IMR-90 (cell line): Measurements from ENCODE around the gene C18orf32. TPM values are rescaled to one million over a fixed set of nuclear protein-coding genes. Genes with fewer than 3 reads are reported as not detected.

Experiments
- ATAC-seq: fragments of 200-7000 bp; cut with Tn5 transposase; 2 replicates; pipeline ENCODE4 v1.9.1; 2020; ENCODE audit warnings: low read depth, mild to moderate bottlenecking, moderate library complexity
- BruUV-seq: library from RNA; stranded (reverse); fragments of 400-500 nt; replicated peaks from 2 replicates; lab custom pipeline; 2021; lab: Mats Ljungman, UMichigan
- CTCF ChIA-PET: fragments of 300-600 bp; formaldehyde crosslinking; extraction: SDS; loops from one replicate; lab custom pipeline; 2021; ENCODE audit warnings: antibody characterized with exemption; lab: Yijun Ruan, JAX
- POLR2A ChIA-PET: fragments of 300-600 bp; sonication (Branson Sonifier 250); formaldehyde crosslinking; loops from one replicate; lab custom pipeline; 2022; ENCODE audit warnings: antibody characterized with exemption; ENCODE audit not compliant: unreplicated experiment; lab: Charles Lee
- DNase-seq: peaks from one replicate; pipeline ENCODE4 v3.0.0; 2013
- H2AFZ ChIP-seq: replicated peaks from 2 replicates; pipeline ENCODE3; 2013; ENCODE audit warnings: low read length, mild to moderate bottlenecking; ENCODE audit not compliant: poor library complexity
- H2AK5ac ChIP-seq: 2 replicates; pipeline ENCODE4 v1.6.1; 2013; ENCODE audit warnings: low read depth, low read length, inconsistent platforms
- H2AK9ac ChIP-seq: replicated peaks from 2 replicates; pipeline ENCODE3; 2013; ENCODE audit warnings: mild to moderate bottlenecking, low read depth, low read length, moderate library complexity; ENCODE audit not compliant: poor library complexity
- H2BK120ac ChIP-seq: 2 replicates; pipeline ENCODE4 v1.6.1; 2013; ENCODE audit warnings: low read depth, low read length, inconsistent platforms
- H2BK15ac ChIP-seq: 3 replicates; pipeline ENCODE4 v1.6.1; 2013; ENCODE audit warnings: low read depth, low read length, inconsistent platforms
- H2BK20ac ChIP-seq: 2 replicates; pipeline ENCODE4 v1.6.1; 2013; ENCODE audit warnings: low read depth, mild to moderate bottlenecking, inconsistent platforms, low read length, moderate library complexity
- H2BK5ac ChIP-seq: 2 replicates; pipeline ENCODE4 v1.6.1; 2013; ENCODE audit warnings: mild to moderate bottlenecking, low read depth, low read length, inconsistent platforms; ENCODE audit not compliant: poor library complexity, severe bottlenecking
- H3K14ac ChIP-seq: replicated peaks from 2 replicates; pipeline ENCODE4 v1.6.1; 2013; ENCODE audit warnings: low read depth, low read length, inconsistent platforms
- H3K18ac ChIP-seq: 2 replicates; pipeline ENCODE4 v1.6.1; 2013; ENCODE audit warnings: low read depth, low read length, control low read depth
- H3K23ac ChIP-seq: 2 replicates; pipeline ENCODE4 v1.6.1; 2013; ENCODE audit warnings: low read depth, low read length, inconsistent platforms
- H3K27ac ChIP-seq: 2 replicates; pipeline ENCODE4 v1.5.1; 2013; ENCODE audit warnings: mild to moderate bottlenecking, control low read depth, low read length; ENCODE audit not compliant: insufficient read depth
- H3K27me3 ChIP-seq: 2 replicates; pipeline ENCODE4 v1.6.1; 2013; ENCODE audit warnings: low read length; ENCODE audit not compliant: control insufficient read depth, insufficient read depth
- H3K36me3 ChIP-seq: 2 replicates; pipeline ENCODE4 v1.6.1; 2013; ENCODE audit warnings: low read length, mixed read lengths; ENCODE audit not compliant: control insufficient read depth, insufficient read depth
- H3K4ac ChIP-seq: 2 replicates; pipeline ENCODE4 v1.6.1; 2013; ENCODE audit warnings: low read depth, low read length, inconsistent platforms
- H3K4me1 ChIP-seq: 2 replicates; pipeline ENCODE4 v1.6.1; 2013; ENCODE audit warnings: low read length, mixed read lengths; ENCODE audit not compliant: control insufficient read depth, insufficient read depth
- H3K4me2 ChIP-seq: 2 replicates; pipeline ENCODE4 v1.6.1; 2013; ENCODE audit warnings: low read depth, mild to moderate bottlenecking, control low read depth, low read length, moderate library complexity
- H3K4me3 ChIP-seq: 2 replicates; pipeline ENCODE4 v1.5.1; 2013; ENCODE audit warnings: low read depth, mild to moderate bottlenecking, control low read depth, low read length, moderate library complexity; ENCODE audit not compliant: insufficient read depth
- H3K56ac ChIP-seq: 2 replicates; pipeline ENCODE4 v1.6.1; 2013; ENCODE audit warnings: low read length, inconsistent platforms; ENCODE audit not compliant: insufficient read depth; ENCODE audit errors: extremely low read depth
- H3K79me1 ChIP-seq, 2 experiments: 2 replicates each; pipeline ENCODE4 v1.6.1; 2013; ENCODE audit warnings: low read length in 2 of 2, inconsistent platforms in 1 of 2, low read depth in 1 of 2
- H3K9ac ChIP-seq: 2 replicates; pipeline ENCODE4 v1.6.1; 2013; ENCODE audit warnings: low read depth, low read length, control low read depth
- H3K9me1 ChIP-seq: 2 replicates; pipeline ENCODE4 v1.6.1; 2013; ENCODE audit warnings: low read length, inconsistent platforms; ENCODE audit not compliant: insufficient read depth
- H3K9me3 ChIP-seq: 2 replicates; pipeline ENCODE4 v1.6.1; 2013; ENCODE audit warnings: low read length; ENCODE audit not compliant: control insufficient read depth, insufficient read depth
- H4K20me1 ChIP-seq: 2 replicates; pipeline ENCODE4 v1.6.1; 2013; ENCODE audit warnings: low read length, inconsistent platforms; ENCODE audit not compliant: insufficient read depth
- H4K5ac ChIP-seq: 2 replicates; pipeline ENCODE4 v1.6.1; 2013; ENCODE audit warnings: mild to moderate bottlenecking, low read depth, low read length, control low read depth
- H4K8ac ChIP-seq, 2 experiments: 2 replicates each; pipeline ENCODE4 v1.6.1; 2013; ENCODE audit warnings: low read depth in 2 of 2, low read length in 2 of 2, control low read depth in 1 of 2, inconsistent platforms in 1 of 2
- H4K91ac ChIP-seq: 2 replicates; pipeline ENCODE4 v1.6.1; 2013; ENCODE audit warnings: low read depth, low read length, inconsistent platforms; ENCODE audit not compliant: insufficient read depth
- CEBPB ChIP-seq: IDR thresholded peaks from 2 replicates; pipeline ENCODE4 v1.6.1; 2012; ENCODE audit warnings: low read depth, low read length, improper control_type of control experiment
- ELK1 ChIP-seq: fragments of 150-350 bp; IDR thresholded peaks from 2 replicates; pipeline ENCODE4 v1.6.1; 2016; ENCODE audit warnings: low read depth, mild to moderate bottlenecking, low read length, moderate library complexity, borderline replicate concordance
- MAZ ChIP-seq: IDR thresholded peaks from 2 replicates; pipeline ENCODE4 v1.6.1; 2012; ENCODE audit warnings: low read depth, mild to moderate bottlenecking, low read length, improper control_type of control experiment, moderate library complexity, borderline replicate concordance
- MXI1 ChIP-seq: IDR thresholded peaks from 2 replicates; pipeline ENCODE4 v1.6.1; 2012; ENCODE audit warnings: low read depth, mild to moderate bottlenecking, low read length, moderate library complexity, borderline replicate concordance
- NFE2L2 ChIP-seq: fragments of 150-350 bp; IDR thresholded peaks from 2 replicates; pipeline ENCODE4 v1.6.1; 2016; ENCODE audit warnings: low read depth, mild to moderate bottlenecking, low read length
- RAD21 ChIP-seq: IDR thresholded peaks from 2 replicates; pipeline ENCODE4 v1.6.1; 2012; ENCODE audit warnings: low read length, improper control_type of control experiment
- RFX5 ChIP-seq: IDR thresholded peaks from 2 replicates; pipeline ENCODE4 v1.8.0; 2012; ENCODE audit warnings: low read depth, mild to moderate bottlenecking, low read length, moderate library complexity
- USF2 ChIP-seq: fragments of 150-350 bp; IDR thresholded peaks from 2 replicates; pipeline ENCODE4 v1.6.1; 2017; ENCODE audit warnings: mild to moderate bottlenecking, antibody characterized with exemption, low read length, low read depth
- WGBS, 2 experiments: methylation state at CpG; one replicate each; pipeline versions ENCODE4 v1.1.5 to v1.1.7; 2013; ENCODE audit warnings: missing lambda C conversion rate in 2 of 2; ENCODE audit not compliant: insufficient read length in 1 of 2; ENCODE audit errors: extremely low coverage in 2 of 2; 5-methylcytosine and 5-hydroxymethylcytosine counted together
- dilution Hi-C: fragments of 300-500 bp; cut with HindIII; formaldehyde crosslinking; loops from one replicate; pipeline ENCODE4 v1.14.3; 2018; ENCODE audit warnings: low sequenced_read_pairs; ENCODE audit not compliant: unreplicated experiment
- in situ Hi-C: fragments of 300-500 bp; cut with MboI; formaldehyde crosslinking; loops from 3 replicates; pipeline ENCODE4 v1.14.3; 2019; ENCODE audit warnings: low sequenced_read_pairs, inconsistent platforms, mixed read lengths
- intact Hi-C: fragments of 100-400 bp; cut with micrococcal nuclease; formaldehyde crosslinking; loops from 2 replicates; pipeline ENCODE4 v1.10.0; 2022
- polyA plus RNA-seq, 3 experiments: library from polyadenylated mRNA; depleted of rRNA; stranded (reverse); fragments of >200 nt; gene quantifications; 2 replicates each; pipeline ENCODE4 v1.2.3, GENCODE V29; 2012; ENCODE audit warnings: low replicate concordance in 1 of 3
- total RNA-seq: library from RNA; depleted of rRNA; stranded (reverse); fragments of >200 nt; gene quantifications from 2 replicates; pipeline ENCODE4 v1.2.3, GENCODE V29; 2012

The C18orf32 gene
- total and polyA plus RNA-seq, 2 of the 4 experiments (the other 2 are of a cell fraction), result 3.6 to 21.4 TPM

- WGBS, 2 experiments, result no CpG with 5 or more reads among the region's 2 CpGs
- Histone ChIP-seq H2BK120ac (no peak overlapping the region), H2BK15ac (no peak overlapping the region), H4K5ac (no peak overlapping the region), H3K27ac (no peak overlapping the region), H2BK20ac (no peak overlapping the region), H3K9ac (no peak overlapping the region), H3K4me3 (no peak overlapping the region), H3K14ac (no peak overlapping the region), H3K9me3 (no peaks in the 10 kb centered on the region), H3K56ac (no peak overlapping the region), H2AFZ (no peak overlapping the region), H4K20me1 (no peaks in the 10 kb centered on the region), H3K27me3 (peaks cover 16% of the 10 kb centered on the region), H3K4me2 (no peak overlapping the region), H4K8ac (no peak overlapping the region), H2BK5ac (no peak overlapping the region), H3K9me1 (no peaks in the 10 kb centered on the region), H3K36me3 (no peaks in the 10 kb centered on the region), H3K4ac (no peak overlapping the region), H3K4me1 (no peaks in the 10 kb centered on the region), H2AK9ac (no peak overlapping the region), H2AK5ac (no peak overlapping the region), H3K79me1 (no peaks in the 10 kb centered on the region), H3K23ac (no peak overlapping the region), H3K18ac (no peak overlapping the region), H4K91ac (no peak overlapping the region)
- ATAC-seq (no peak), DNase-seq (no peak)
- BruUV-seq, result no TSS peak
- intact Hi-C loops, result no loop called here
- no peak for TF ChIP-seq USF2
- TF ChIP-seq RAD21, result no peak
- TF ChIP-seq NFE2L2, result no peak
- no peak for TF ChIP-seq CEBPB
- no peak for TF ChIP-seq MXI1
- TF ChIP-seq RFX5, result no peak
- no peak for TF ChIP-seq MAZ
- TF ChIP-seq ELK1, result no peak
- in situ Hi-C loops, result loop anchor here (25.0 kb wide), 1 partner anchor 662 kb away; the partner anchor contains the start of gene MYO5B
- CTCF ChIA-PET, result interaction anchor here (0.7 kb wide), 1 partner anchor 343 kb away, joined by 3 read pairs; no protein-coding TSS in a partner anchor
- dilution Hi-C loops, result no loop called here
- POLR2A ChIA-PET, result no interaction called here
Observed at GRCh38 chr18:49524951-49525350, 37.9 kb upstream of the C18orf32 start.
